Keratinocyte (primary cell): ENCODE results near the gene LSM7. TPM values are rescaled to one million over a fixed set of nuclear protein-coding genes. Genes with fewer than 3 reads are reported as not detected.

Source experiments
- DNase-seq: peaks from one replicate; pipeline ENCODE4 v3.0.0-alpha.2; 2011; ENCODE audit warnings: low read depth, missing footprints, low spot score
- FAIRE-seq: peaks from 2 replicates; lab custom pipeline; 2011; peaks lifted over from hg19 to GRCh38; lab: Jason Lieb, UNC
- H2AFZ ChIP-seq: 2 replicates; pipeline ENCODE4 v1.6.0; 2012; ENCODE audit warnings: low read length, control low read depth, inconsistent platforms; ENCODE audit not compliant: control insufficient read depth
- H3K27ac ChIP-seq: 2 replicates; pipeline ENCODE4 v1.5.1; 2011; ENCODE audit warnings: low read length; ENCODE audit not compliant: control insufficient read depth, insufficient read depth
- H3K27me3 ChIP-seq: 3 replicates; pipeline ENCODE4 v1.6.0; 2011; ENCODE audit warnings: low read length; ENCODE audit not compliant: control insufficient read depth, insufficient read depth; ENCODE audit errors: extremely low read depth
- H3K36me3 ChIP-seq, 2 experiments: 2 replicates in 1 of 2; 3 replicates in 1 of 2; pipeline ENCODE4 v1.5.1; 2011; ENCODE audit warnings: low read length in 2 of 2, mild to moderate bottlenecking in 1 of 2; ENCODE audit not compliant: control insufficient read depth in 2 of 2, insufficient read depth in 2 of 2; ENCODE audit errors: extremely low read depth in 1 of 2
- H3K4me1 ChIP-seq: 3 replicates; pipeline ENCODE4 v1.5.1; 2011; ENCODE audit warnings: low read length; ENCODE audit not compliant: control insufficient read depth, insufficient read depth; ENCODE audit errors: extremely low read depth
- H3K4me2 ChIP-seq: 3 replicates; pipeline ENCODE4 v1.6.0; 2011; ENCODE audit warnings: low read depth, low read length; ENCODE audit not compliant: control insufficient read depth, insufficient read depth; ENCODE audit errors: extremely low read depth
- H3K4me3 ChIP-seq, 3 experiments: fragments of 200-600 bp in 1 of 3; sonication (generic) in 1 of 3; 2 replicates in 2 of 3; 3 replicates in 1 of 3; pipeline ENCODE4 v1.5.1; 2011 to 2016; ENCODE audit warnings: low read length in 3 of 3, mild to moderate bottlenecking in 3 of 3, control low read depth in 2 of 3, inconsistent platforms in 1 of 3, low read depth in 1 of 3, mixed read lengths in 1 of 3, mixed run types in 1 of 3, moderate library complexity in 1 of 3; ENCODE audit not compliant: control insufficient read depth in 2 of 3, insufficient read depth in 2 of 3; ENCODE audit errors: extremely low read depth in 1 of 3
- H3K79me2 ChIP-seq: 2 replicates; pipeline ENCODE4 v1.6.0; 2012; ENCODE audit warnings: low read length; ENCODE audit not compliant: control insufficient read depth, insufficient read depth
- H3K9ac ChIP-seq: 3 replicates; pipeline ENCODE4 v1.6.0; 2011; ENCODE audit warnings: low read length; ENCODE audit not compliant: control insufficient read depth, insufficient read depth; ENCODE audit errors: extremely low read depth
- H3K9me1 ChIP-seq: 3 replicates; pipeline ENCODE4 v1.6.0; 2011; ENCODE audit warnings: low read length; ENCODE audit not compliant: control insufficient read depth, insufficient read depth; ENCODE audit errors: extremely low read depth
- H3K9me3 ChIP-seq: 2 replicates; pipeline ENCODE4 v1.5.1; 2012; ENCODE audit warnings: low read depth, low read length; ENCODE audit not compliant: control insufficient read depth
- H4K20me1 ChIP-seq: 3 replicates; pipeline ENCODE4 v1.6.0; 2011; ENCODE audit warnings: low read length; ENCODE audit not compliant: control insufficient read depth, insufficient read depth; ENCODE audit errors: extremely low read depth
- CTCF ChIP-seq, 3 experiments: IDR thresholded peaks in 1 of 3; conservative IDR thresholded peaks in 1 of 3; optimal IDR thresholded peaks in 1 of 3; 2 replicates in 2 of 3; 3 replicates in 1 of 3; pipeline versions ENCODE3 to v1.5.1; 2011; ENCODE audit warnings: low read length in 3 of 3, mild to moderate bottlenecking in 3 of 3, moderate library complexity in 2 of 3, control low read depth in 1 of 3, inconsistent platforms in 1 of 3; ENCODE audit not compliant: insufficient read depth in 2 of 3; ENCODE audit errors: extremely low read depth in 1 of 3
- EZH2 ChIP-seq: IDR thresholded peaks from one replicate; pipeline ENCODE4 v1.6.1; 2012; ENCODE audit warnings: inconsistent platforms, mild to moderate bottlenecking, low read length, moderate library complexity
- dilution Hi-C: fragments of 300-500 bp; cut with MboI; formaldehyde crosslinking; loops from one replicate; pipeline ENCODE4 v1.7.0; 2020; ENCODE audit warnings: low sequenced_read_pairs; ENCODE audit not compliant: extremely low pct_ligation_motif_present
- polyA plus RNA-seq, 5 experiments: library from polyadenylated mRNA; depleted of rRNA in 3 of 5; stranded (reverse) in 3 of 5; stranded (forward) in 1 of 5; unstranded in 1 of 5; fragments of >200 nt; gene quantifications; 1 replicate in 1 of 5; 2 replicates in 3 of 5; 3 replicates in 1 of 5; pipeline versions ENCODE4 v1.2.1 to v1.2.3, GENCODE V29; 2011 to 2012; ENCODE audit warnings: missing spikeins in 2 of 5, low read depth in 1 of 5, low replicate concordance in 1 of 5

The LSM7 gene
- polyA plus RNA-seq, 1 donor (not counting 4 experiments of a cell fraction or from before 2014, with no cell fraction given), result 243 TPM

GRCh38 chr19:2329501-2329916 lies 1.1 kb upstream of the LSM7 start:
- peaks cover 12% of the 10 kb centered on the region for H3K4me1 ChIP-seq
- FAIRE-seq (no peak), DNase-seq (no peak)
- peak overlapping the region; percentile 92 for H3K9ac ChIP-seq
- peak overlapping the region; percentile 71 for H3K4me2 ChIP-seq
- dilution Hi-C loops, result no loop called here
- no peak overlapping the region for H2AFZ ChIP-seq
- peaks cover 4 to 10% of the 10 kb centered on the region in 2 experiments for H3K36me3 ChIP-seq
- H3K9me1 ChIP-seq, result no peaks in the 10 kb centered on the region
- no peaks in the 10 kb centered on the region for H3K9me3 ChIP-seq
- H3K27ac ChIP-seq, result no peak overlapping the region
- H3K27me3 ChIP-seq, result no peaks in the 10 kb centered on the region
- TF ChIP-seq EZH2 (no peak), CTCF (optimal IDR thresholded peaks at IDR 0.05 in 1 of 3, IDR thresholded peaks at IDR 0.05 in 1 of 3, conservative IDR thresholded peaks at IDR 0.05 in 1 of 3; ENCODE audit: extremely low read depth in 1 of 3, insufficient read depth in 2 of 3, low read length in 3 of 3) (no peak)
- H3K4me3 ChIP-seq, result peak overlapping the region; percentile 91 to 93 (median 92)
- peaks cover 76% of the 10 kb centered on the region for H3K79me2 ChIP-seq
- H4K20me1 ChIP-seq, result peaks cover 3% of the 10 kb centered on the region

GRCh38 chr19:2329149-2329478 lies 728 bp upstream of the LSM7 start:
- Histone ChIP-seq H2AFZ (peak overlapping the region; percentile 82), H3K4me1 (peaks cover 12% of the 10 kb centered on the region), H4K20me1 (peaks cover 3% of the 10 kb centered on the region), H3K9ac (peak overlapping the region; percentile 92), H3K9me3 (no peaks in the 10 kb centered on the region), H3K4me3 (peak overlapping the region; percentile 91 to 93 (median 92)), H3K9me1 (no peaks in the 10 kb centered on the region), H3K79me2 (peaks cover 76% of the 10 kb centered on the region), H3K36me3 (peaks cover 6 to 14% of the 10 kb centered on the region in 2 experiments), H3K27ac (peak overlapping the region; percentile 86), H3K4me2 (peak overlapping the region; percentile 71), H3K27me3 (no peaks in the 10 kb centered on the region)
- no peak for DNase-seq
- TF ChIP-seq EZH2, result no peak
- TF ChIP-seq CTCF (optimal IDR thresholded peaks at IDR 0.05 in 1 of 3, IDR thresholded peaks at IDR 0.05 in 1 of 3, conservative IDR thresholded peaks at IDR 0.05 in 1 of 3; ENCODE audit: extremely low read depth in 1 of 3, insufficient read depth in 2 of 3, low read length in 3 of 3), result no peak
- dilution Hi-C loops, result no loop called here
- no peak for FAIRE-seq
